GM21381 (cell line): ENCODE measurements around the gene ATP2C2.
"Not testable (repeated sequence)": the region's sequence is repeated elsewhere in the genome, so short reads cannot be mapped to it uniquely, and the experiment has no call there.

Experiments used
- ATAC-seq: cut with Tn5 transposase; IDR thresholded peaks from one replicate; pipeline ENCODE4 v1.9.1; 2021; ENCODE audit warnings: mild to moderate bottlenecking, moderate library complexity; ENCODE audit not compliant: unreplicated experiment

ATP2C2 gene

DNA sequence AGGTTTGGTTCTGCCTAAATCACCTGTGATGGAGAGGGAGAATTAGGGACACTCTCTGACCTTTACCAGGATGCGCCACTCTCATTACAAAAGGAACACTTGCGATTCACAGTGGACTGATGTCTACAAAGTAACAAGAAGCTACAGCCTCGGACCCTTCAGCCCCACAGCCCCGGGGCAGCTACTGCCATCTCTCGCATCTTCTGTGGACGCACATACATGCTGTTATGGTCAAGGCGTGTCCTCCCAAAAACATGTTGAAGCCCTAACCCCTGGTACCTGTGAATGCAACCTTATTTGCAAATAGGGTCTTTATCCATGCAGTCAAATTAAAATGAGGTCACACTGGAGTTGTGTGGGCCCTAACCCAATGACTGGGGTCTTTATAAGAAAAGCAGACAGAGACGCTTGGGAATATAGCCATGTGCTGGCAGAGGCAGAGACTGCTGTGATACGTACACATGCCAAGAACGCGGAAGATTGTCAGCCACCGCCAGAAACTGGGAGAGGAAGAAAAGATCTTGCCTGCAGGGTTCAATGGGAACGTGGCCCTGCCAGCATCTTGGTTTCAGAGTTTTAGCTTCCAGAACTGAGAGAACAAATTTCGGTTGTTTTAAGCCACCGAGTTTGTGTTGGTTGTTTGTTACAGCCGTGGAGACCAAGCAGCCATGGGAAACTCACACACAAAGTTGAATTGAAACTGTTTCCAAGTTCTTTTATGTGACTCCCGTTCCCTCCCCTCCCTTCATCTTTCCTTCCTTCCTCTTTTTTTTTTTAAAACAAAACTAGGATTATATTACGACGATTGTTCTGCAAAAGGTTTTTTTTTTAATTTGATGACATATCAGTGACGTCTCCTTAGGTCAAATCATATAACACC is 23.1 kb downstream of the ATP2C2 start:
- no peak for ATAC-seq

DNA sequence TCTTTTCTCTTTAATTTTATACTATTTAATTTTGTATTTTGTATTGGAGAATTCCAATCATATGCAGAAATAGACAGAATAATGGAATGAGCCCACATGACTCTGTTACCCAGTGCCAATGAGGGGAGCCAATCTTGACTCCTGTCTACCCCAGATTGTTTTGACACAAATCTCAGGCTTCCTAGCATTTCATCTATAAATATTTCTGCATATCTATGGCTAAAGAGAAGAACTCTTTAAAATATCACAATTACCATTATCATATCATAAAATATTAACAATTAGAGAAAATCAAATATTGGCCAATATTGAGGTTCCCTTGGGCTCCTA is 23.7 kb downstream of the ATP2C2 start:
- no peak for ATAC-seq

DNA sequence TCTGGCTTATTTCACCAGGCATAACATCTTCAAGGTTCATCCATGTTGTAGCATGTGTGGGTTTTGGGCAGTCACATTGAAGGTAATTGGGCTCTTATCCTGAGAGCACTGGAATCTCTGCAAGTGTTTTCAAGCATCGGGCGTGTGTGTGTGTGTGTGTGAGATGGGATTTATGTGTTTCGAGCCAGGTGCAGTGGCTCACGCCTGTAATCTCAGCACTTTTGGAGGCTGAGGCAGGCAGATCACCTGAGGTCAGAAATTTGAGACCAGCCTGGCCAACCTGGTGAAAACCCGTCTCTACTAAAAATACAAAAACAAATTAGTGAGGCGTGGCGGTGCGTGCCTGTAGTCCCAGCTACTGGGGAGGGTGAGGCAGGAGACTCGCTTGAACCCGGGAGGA is 27.7 kb downstream of the ATP2C2 start:
- ATAC-seq, result not testable (repeated sequence)

DNA sequence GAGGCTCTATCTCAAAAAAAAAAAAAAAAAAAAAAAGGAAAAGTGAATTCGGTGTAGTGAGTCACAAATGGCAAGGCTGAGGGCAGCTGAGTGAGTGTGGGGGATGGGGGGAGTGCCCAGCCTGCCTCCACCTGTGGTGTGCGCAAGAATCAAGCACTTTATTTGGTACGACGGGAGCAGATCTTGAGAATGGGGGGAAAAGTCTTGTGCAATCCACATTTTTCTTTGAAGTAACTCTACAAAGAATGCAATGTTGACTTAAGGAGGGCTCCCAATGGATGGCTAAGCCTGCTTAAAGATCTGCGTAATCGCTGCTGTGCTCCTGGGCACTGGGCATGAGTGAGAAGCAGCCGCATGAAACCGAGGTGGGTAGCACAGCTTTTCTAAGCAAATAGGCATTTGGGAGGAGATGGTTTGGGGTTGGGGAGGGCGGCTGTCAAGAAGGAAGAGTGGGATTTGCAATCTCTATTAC is 28.2 kb downstream of the ATP2C2 start:
- no peak for ATAC-seq

DNA sequence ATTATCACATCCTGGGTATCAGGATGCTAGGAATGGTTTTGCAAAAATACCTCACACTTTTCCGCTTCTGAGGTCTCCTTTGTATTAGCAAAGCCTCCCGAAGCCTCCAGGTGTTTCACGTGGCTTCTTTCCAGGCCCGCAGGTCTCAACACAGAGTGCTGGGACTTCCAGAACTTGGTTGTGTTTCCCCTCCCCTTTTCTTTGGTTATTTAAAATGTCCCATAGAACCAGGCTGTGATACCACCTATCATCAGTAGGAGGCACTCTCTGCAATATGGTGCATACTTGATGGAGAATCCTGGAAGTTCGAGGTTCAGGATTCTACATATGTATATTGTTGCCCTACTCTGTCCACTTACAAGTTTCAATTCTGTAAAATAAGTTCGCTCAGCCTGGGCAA is 28.8 kb downstream of the ATP2C2 start:
- no peak for ATAC-seq

DNA sequence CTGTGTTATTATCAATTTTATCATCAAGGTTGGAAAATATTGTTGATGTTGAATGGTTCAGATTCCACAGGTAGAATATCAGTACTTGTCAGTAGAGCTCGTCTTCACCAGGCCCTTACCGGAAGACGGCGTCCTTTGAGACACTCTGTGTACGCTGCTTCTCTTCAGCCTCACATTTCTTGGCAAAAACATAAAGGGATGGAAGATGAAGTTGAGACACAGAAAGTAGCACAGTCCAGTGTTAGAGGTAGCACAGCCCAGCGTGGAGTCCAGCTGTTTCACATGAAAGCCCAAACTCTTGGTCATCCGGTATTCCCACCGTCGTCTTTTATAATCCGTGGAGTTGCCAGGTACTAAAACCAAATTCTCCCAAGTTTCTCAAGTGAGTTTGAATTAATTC is 30.4 kb downstream of the ATP2C2 start:
- ATAC-seq, result no peak

DNA sequence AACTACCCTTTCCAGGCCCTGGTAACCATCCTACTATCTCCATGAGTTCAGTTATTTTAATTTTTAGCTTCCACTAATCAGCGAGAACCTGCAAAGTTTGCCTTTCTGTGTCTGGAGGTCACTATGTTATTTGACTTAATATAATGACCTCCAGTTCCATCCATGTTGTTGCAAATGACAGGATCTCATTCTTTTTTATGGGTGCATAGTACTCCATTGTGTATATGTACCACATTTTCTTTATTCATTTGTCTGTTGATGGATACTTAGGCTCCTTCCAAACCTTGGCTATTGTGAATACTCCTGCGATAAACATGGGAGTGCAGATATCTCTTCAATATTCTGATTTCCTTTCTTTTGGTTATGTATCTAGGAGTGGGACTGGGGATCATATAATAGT is 31.6 kb downstream of the ATP2C2 start:
- ATAC-seq, result not testable (repeated sequence)

DNA sequence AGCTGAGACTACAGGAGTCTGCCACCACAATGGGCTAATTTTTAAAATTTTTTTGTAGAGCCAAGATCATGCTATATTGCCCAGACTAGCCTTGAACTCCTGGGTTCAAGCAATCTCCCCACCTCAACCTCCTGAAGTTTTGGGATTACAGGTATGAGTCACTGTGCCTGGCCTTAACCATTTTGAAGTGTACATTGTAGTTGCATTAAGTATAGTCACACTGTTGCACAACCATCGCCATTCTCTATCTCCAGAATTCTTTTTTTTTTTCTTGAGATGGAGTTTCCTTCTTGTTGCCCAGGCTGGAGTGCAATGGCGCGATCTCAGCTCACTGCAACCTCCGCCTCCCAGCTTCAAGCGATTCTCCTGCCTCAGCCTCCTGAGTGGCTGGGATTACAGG is 35.1 kb downstream of the ATP2C2 start:
- ATAC-seq, result not testable (repeated sequence)

DNA sequence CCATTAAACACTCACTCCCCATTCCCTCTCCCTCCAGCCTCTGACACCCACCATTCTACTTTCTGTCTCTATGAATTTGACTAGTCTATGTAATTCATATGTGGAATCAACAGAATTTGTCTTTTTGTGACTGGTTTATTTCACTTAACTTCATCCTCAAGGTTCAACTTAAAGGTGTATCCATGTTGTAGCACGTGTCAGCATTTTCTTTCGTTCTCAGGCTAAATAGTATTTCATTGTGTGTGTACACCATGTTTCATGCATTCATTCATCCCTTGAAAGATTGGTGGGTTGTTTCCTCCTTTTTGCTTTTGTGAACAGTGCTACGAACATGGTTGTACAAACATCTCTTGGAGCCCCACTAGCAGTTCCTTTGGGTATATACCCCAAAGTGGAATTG is 36.0 kb downstream of the ATP2C2 start:
- no peak for ATAC-seq

DNA sequence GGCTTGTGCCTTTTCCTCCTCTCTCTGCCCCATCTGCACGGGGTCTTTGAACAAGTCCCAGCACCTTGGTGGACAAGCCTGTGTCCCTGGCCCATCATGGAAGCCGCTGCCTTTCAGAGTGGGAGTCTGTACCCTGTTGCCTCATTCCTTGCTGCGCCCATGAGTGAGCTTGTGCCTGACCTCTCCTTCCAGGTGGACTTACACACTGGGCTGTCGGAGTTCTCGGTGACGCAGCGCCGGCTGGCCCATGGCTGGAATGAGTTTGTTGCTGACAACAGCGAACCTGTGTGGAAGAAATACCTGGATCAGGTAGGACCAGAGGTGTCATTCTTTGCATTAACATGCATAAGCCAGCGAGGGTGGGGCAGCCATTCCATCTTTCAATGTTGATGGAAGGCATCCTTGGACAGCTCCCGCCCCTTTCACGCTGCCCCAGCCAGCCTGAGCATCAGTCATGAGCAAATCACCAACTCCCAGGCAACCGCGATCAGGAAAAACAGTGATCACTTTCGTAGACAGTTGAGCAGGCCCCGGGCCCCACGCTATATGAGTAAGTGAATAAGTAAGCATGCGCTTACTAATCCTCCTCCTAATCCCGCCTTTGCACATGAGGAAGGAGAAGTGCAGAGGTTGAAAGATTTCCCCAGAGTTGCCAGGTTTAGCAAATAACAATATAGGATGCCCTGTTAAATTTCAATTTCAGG is 36.8 kb downstream of the ATP2C2 start:
- ATAC-seq, result no peak

DNA sequence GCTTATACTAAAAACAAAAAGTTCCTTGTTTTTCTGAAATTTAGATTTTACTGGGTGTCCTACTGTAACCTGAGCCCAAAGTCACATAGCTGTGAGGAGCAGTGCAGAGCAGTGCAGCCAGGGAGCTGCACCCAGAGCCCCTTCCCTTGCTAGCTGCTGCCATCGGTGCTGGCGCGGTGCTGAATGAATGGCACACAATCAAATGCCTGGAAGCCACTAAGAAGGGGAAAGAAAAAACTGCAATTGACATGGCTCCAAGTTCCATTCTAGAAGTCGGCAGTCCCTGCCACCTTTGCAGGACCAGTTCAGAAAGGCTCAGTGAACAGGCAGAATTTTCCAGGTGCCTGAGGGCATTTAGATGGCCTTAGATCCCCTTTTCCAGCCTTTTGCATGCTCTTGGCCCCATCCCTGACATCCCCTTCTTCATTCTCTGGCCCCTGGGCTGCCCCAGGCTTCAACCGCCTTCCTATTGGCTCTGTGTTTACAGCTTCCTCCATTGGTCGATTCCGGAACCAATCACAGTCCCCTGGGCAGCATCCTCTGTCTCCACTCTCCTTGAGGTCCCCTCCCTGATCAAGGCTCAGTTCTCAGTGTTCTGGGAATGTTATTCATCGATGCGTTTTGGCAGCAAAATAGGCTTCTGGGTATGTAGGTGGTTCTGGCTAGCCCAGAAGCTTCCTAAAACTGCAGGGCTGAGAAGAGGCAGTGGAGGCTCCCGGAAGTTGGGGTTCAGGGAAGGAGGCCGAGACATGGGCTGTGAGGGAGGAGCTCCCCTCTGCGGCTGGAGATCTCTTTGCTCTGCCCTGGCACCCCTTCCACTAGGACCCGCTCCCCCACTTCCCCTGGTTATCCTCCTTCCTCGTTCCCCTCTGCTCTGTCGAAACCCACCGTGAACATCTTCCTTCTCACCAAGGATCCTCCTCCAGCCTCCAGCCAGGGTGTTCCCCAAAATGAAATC is 37.9 kb downstream of the ATP2C2 start:
- ATAC-seq, result no peak

DNA sequence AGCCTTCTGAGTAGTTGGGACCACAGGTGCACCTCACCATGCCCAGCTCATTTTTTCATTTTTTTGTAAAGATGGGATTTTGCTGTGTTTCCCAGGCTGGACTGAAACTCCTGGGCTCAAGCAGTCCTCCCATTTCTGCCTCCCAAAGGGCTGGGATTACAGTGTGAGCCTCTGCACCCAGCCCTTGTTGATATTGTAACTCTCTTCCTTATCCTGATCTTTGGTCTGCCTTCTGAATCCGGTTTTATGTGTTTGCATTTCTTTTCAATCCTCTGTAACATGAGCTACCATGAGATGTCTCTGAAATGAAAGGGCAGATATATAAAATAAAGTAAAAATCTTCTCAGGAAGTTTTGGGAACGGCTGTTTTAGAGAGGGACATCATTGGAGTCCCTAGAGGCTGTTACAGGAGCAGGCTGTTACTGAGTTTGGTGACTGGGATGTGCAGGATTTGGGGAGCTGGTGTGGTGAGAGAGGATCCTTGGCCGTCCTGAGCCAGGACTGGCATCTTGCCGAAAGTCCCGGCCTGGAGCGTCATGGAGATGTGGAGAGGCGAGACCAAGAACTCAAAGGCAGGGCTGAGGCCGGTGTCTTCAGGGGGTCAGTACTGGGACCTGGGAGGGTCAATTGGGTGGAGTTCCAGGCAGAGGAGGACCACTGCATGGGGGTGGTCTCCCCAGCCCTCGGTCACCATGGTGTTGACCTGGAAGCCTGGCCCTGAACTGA is 39.4 kb downstream of the ATP2C2 start:
- no peak for ATAC-seq

DNA sequence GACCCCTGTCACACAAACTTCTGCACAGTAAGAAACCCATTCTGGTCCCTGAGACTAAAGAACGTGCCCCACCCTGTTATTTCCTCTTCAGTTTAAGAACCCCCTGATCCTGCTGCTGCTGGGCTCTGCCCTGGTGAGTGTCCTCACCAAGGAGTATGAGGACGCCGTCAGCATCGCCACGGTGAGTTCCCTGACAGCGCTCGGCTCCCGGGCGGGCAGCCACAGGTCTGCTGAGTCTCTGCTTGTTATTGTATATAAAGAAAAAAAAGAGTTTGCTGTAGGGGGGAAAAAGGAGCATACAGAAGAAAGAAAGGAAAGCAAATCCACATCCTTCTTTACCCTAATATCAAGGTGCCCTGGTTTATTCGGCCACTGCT is 40.0 kb downstream of the ATP2C2 start:
- ATAC-seq, result no peak

DNA sequence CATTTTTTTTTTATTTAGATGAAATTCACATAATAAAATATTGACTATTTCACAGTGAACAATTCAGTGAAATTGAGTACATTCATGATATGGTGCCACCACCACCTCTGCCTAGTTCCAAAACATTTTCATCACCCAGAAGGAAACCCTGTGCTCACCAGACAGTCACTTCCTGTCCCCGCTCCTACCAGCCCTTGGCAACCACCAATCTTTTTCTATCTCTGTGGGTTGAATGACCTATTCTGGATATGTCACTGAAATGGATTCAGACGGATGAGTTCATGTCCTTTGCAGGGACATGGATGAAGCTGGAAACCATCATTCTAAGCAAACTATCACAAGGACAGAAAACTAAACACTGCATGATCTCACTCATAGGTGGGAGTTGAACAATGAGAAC is 40.5 kb downstream of the ATP2C2 start:
- ATAC-seq, result no peak

DNA sequence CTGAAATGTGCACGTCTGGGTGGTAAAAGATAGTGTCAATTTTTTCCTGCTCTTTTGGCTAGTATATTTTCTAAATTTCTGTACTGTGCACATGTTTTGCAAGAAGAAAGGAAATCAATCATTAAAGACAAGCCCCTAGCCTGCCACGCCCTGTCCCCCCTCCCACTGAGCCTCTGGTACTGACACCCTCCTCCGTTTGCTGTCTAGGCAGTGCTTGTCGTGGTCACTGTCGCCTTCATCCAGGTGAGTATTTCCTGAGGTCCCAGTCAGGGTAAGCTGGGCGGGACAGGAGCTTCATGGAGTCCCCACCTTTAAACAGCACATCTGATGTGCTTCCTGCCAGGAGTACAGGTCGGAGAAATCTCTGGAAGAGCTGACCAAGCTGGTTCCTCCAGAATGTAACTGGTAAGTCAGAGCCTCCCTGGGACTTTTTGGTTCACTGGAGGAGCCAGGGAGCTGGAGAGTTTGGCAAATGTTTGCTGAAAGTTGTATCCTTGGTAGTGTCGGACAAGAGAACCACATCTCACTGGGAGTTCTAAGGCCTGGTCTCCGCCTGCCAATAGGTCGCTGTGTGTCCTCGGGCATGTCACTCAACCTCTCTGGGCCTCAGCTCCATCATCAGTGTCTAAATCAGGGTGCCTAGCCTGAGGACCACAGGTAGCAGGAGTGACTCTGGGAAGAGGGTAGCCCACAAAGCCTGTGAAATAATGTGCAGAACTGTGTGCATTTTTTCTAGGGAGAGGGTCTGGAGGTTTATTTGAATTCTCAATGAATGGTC is 42.2 kb downstream of the ATP2C2 start:
- ATAC-seq, result no peak

DNA sequence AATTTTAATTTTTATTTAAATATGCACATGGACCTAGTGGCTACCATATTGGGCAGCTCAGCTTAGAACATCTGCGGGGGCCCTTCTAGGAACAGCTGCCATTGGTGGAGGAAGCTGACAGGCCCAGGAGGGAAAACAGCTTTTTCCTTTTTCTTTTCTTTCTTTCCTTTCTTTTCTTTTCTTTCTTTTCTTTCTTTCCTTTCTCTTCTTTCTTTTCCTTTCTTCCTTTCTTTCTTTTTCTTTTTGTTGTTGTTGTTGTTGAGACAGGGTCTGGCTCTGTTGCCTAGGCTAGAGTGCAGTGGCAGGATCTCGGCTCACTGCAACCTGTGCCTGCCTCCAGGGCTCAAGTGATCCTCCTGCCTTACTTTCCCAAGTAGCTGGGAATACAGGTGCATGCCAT is 43.4 kb downstream of the ATP2C2 start:
- no peak for ATAC-seq

DNA sequence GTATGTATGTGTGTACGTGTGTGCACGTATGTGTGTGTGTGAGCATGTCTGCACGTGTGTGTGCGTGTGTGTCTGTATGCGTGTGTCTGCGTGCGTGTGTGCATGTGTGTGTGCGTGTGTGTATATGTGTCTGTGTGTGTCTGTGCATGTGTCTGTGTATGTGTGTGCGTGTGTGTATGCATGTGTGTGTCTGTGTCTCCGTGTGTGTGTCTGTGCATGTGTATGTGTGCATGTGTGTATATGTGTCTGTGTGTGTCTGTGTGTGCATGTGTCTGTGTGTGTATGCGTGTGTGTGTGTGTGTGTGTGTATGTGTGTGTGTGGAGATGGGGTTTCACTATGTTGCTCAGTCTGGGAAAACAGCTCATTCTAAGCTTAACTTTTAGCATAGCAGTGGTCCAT is 43.9 kb downstream of the ATP2C2 start:
- no peak for ATAC-seq

DNA sequence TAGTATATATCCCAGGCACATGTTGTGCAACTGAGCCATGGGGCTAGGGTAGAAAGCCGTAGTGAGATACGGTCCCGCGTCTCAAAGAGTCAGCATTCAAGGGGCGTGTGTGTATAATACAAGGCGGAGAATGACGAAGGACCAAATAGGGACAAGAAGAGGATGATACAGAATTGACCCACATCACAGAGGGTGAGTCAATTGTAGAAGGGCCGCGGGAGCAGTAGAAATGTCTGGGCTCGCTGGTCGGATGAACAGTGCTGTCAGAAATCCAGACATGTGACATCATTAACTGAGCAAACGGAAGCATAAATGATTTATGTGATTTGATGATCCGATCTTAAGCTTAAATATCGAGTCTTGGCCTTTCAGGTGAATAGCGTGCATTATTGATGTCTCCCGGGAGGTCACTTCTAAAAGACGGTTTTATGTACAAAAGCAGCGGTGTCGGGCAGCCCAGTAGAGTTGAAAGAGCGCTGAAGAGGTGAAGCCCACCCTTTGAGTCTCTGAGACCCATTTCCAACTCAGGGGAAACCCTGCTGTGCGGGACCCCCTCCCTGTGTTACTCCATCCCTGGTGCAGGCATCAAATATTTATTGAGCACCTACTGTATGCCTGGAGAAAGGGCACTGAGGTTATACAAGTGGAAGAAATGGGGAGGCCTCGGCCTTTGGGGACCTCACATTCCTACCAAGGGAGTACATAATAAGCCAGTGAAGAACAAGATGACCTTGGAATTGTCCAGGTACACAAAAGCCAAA is 45.1 kb downstream of the ATP2C2 start:
- no peak for ATAC-seq

DNA sequence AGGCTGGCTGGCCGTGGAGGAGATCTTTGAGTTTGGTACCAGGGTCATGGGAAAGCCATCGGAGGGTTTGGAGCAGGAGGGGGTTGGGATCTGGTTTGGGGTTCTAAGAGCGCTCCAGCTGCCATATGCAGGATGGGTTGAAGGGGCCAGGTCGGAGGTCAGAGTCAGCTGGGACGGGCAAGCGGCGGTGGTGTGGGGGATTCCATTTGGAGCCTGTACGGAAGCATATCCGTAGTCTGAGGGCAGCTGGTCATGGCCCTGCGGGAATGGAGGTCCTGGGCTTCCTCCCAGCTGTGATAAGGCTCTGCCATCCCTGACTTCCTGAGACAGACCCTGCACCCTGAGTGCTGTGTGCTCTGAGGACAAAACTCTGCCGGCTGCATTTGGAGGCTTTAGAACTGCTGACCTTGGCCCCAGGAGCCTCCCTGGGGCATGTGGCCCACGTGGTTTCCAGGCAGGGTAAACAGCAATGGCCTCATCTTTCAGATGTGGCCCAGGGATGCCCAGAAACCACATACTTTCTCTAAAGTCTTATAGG is 46.5 kb downstream of the ATP2C2 start:
- no peak for ATAC-seq
